GM21529 (cell line): Measurements from ENCODE around the gene MTFP1.
"Not testable (repeated sequence)": the region's sequence is repeated elsewhere in the genome, so short reads cannot be mapped to it uniquely, and the experiment has no call there.

ENCODE experiments used
- ATAC-seq: cut with Tn5 transposase; IDR thresholded peaks from one replicate; pipeline ENCODE4 v1.9.1; 2021; ENCODE audit not compliant: unreplicated experiment

MTFP1 gene

GRCh38 chr22:30453731-30454510, 28.4 kb downstream of the MTFP1 start:
- ATAC-seq, result no peak

- ATAC-seq, result no peak
Measured at GRCh38 chr22:30455075-30455840, 29.7 kb downstream of the MTFP1 start.

DNA sequence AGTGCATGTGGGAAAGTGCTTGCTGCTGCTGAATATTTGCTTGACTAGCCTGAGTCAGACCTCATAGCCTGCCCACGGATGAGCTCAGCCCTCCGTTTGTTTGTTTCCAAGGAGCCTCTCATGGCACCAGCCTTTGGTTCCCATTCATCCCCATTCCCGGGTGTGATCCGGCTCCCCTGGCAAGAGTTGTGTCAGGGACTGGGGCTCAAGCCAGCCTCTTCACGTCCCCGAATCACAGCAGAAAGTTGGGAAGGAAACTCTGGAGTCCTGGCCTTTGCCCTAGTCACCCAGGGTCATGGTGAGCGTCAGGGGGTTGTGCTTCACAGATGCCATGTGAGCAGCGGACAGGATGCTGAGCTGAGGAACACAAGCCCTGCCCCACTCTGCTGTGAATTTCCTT, 32.4 kb downstream of the MTFP1 start:
- no peak for ATAC-seq

GRCh38 chr22:30459181-30460052, 33.8 kb downstream of the MTFP1 start:
- no peak for ATAC-seq

DNA sequence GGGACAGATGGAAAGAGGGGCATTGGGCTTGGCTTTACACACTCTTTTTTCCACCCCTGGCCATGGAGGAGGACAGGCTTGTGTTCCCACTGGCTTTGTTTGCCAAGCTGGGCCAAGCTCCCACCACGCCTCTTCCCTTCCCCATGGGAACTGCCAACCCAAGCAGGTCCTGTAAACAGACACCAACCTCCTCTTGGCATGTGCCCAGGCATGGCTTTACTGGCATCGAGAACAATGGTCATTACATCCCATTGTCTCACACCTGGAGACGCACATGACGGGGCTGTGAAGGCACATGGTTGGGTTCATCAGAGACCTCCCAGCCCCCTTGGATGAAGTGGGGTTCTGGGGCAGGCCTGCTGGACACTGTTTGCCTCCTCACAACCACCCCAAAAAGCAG, 34.6 kb downstream of the MTFP1 start:
- no peak for ATAC-seq

DNA sequence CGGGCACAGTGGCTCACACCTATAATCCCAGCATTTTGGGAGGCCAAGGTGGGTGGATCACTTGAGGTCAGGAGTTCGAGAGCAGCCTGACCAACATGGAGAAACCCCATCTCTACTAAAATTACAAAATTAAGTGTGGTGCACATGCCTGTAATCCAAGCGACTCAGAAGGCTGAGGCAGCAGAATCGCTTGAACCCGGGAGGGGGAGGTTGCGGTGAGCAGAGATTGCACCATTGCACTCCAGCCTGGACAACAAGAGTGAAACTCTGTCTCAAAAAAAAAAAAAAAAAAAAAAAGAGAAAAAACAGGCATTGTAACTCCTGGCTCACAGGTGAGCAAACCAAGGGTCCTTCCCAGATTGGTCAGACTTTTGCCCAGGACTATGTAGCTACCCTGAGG, 35.0 kb downstream of the MTFP1 start:
- ATAC-seq, result not testable (repeated sequence)

DNA sequence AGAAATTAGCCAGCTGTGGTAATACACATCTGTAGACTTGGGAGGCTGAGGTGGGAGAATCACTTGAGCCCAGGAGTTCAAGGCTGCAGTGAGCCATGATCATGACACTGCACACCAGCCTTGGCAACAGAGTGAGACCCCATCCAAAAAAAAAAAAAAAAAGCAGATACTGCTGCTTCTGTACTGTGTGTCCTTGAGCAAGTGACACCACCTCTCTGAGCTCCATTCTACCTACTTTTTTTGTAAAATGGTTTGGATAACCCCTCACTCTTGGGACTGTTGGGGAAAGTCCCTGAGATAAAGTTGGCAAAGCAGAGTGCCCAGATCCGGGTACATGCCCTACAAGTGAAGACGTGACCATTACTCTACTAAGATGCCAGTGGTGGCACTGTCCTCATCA, 43.6 kb downstream of the MTFP1 start:
- no peak for ATAC-seq

GRCh38 chr22:30470655-30471054, 45.1 kb downstream of the MTFP1 start:
- no peak for ATAC-seq

GRCh38 chr22:30471616-30472318, 46.2 kb downstream of the MTFP1 start, which contains the start of gene SEC14L3:
SEC14L3 (minus strand) TSS chr22:30472017; CDS start chr22:30471958, 59 bp downstream.
- no peak for ATAC-seq

- ATAC-seq, result no peak
Measured at GRCh38 chr22:30472994-30473720, 47.6 kb downstream of the MTFP1 start.

- no peak for ATAC-seq
Measured at GRCh38 chr22:30474121-30474520, 48.6 kb downstream of the MTFP1 start.

- no peak for ATAC-seq
Measured at GRCh38 chr22:30474683-30475424, 49.3 kb downstream of the MTFP1 start.
